HG03354 (cell line): ENCODE data around the gene SRGAP2.
"Not testable (repeated sequence)": the region's sequence is repeated elsewhere in the genome, so short reads cannot be mapped to it uniquely, and the experiment has no call there.

Experiments used
- ATAC-seq: cut with Tn5 transposase; IDR thresholded peaks from one replicate; pipeline ENCODE4 v1.9.1; 2021; ENCODE audit warnings: mild to moderate bottlenecking; ENCODE audit not compliant: unreplicated experiment, poor library complexity, severe bottlenecking

The SRGAP2 gene

DNA sequence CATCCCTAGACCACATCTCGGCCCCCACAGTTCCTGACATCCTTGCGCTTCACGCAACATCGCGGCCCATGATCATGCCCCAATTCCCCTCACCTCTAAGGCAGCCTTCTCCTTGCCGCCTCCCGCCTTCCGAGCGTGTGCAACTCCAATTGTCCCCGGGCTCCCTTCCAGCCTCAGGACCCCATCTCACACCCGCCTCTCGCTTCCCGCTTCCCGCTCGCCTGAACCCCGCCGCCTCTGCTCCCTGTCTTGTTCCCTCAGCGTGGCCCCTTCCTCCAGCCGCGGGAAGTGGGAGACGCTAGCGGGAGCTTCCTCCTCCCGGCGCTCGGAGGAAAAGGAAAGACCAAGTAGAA, 794 bp downstream of the SRGAP2 start:
- not testable (repeated sequence) for ATAC-seq

GRCh38 chr1:206204871-206205270, 1.5 kb downstream of the SRGAP2 start:
- ATAC-seq: not testable (repeated sequence)

- not testable (repeated sequence) for ATAC-seq
Observed at GRCh38 chr1:206205569-206205968, 2.2 kb downstream of the SRGAP2 start.

DNA sequence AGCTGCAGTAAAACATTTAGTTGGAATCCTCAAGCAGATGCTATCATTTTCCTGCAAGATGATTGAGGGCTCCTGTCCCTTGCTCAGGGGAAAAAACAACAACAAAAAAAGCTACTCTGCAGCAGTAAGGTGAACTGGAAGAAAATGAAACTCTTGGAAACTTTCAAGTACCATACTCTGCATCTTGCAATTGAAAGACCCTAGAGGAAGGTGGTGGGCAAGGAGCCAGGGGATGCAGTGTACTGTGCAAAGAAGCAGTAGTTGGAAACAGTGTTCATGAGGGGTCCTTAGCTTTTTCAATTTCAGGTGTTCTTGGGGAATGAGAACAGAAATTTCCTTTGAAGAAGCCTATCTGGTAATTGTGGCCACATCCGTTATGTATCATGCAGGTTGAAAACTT, 7.5 kb downstream of the SRGAP2 start:
- not testable (repeated sequence) for ATAC-seq

DNA sequence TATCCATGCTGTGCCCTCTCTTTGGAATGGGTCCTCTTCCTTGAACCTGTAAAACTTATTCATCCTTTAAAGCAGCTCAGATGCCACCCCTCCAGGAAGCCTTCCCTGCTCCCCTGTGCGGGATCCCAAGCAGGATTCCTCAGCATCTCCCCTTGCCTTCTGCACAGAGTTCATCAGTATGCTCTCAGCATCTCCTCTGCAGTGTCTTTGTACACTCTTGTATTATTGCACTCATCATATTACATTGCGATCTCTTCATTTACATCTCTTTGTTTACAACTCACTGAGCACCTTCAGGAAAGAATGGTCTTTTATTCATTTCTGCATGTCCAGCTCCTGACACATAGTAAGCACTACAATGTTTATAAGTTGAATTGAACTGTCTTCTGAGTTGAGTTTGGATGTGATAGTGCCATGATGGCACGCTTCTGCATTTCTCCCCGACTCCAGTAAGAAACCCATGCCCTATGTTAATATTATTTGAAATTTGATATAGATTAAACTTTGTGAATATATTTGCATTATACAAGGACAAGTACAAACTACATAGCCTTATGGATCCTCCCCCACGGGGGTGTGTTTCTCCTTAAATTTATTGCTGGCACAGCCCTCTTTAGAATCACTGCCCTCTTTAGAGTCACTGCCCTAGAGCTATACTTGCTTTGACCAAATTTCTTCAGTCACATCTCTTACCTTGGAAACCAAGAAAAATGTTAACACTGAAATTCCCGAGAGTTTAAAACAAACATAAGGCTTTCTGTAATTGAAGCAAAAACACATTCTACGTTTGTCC, 12.5 kb downstream of the SRGAP2 start:
- not testable (repeated sequence) for ATAC-seq

DNA sequence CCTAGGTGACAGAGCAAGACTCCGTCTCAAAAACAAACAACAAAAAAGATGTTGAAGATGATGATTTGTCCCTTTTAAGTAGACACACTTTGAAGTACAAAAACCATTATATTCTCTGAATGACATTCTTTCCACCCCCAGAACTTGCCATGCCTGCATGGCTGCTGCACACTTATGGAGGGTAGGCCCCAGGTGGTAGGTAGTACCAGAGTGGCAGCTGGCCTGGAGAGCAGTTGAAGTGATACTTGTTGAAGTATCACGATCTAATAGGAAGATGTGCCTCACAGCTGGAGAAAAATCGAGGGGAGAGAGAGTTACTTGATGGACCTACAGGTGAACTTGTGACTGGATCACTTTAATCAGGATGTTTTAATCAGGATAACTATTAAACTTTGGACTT, 14.9 kb downstream of the SRGAP2 start:
- not testable (repeated sequence) for ATAC-seq

- ATAC-seq: not testable (repeated sequence)
Observed at GRCh38 chr1:206218765-206219164, 15.4 kb downstream of the SRGAP2 start.

DNA sequence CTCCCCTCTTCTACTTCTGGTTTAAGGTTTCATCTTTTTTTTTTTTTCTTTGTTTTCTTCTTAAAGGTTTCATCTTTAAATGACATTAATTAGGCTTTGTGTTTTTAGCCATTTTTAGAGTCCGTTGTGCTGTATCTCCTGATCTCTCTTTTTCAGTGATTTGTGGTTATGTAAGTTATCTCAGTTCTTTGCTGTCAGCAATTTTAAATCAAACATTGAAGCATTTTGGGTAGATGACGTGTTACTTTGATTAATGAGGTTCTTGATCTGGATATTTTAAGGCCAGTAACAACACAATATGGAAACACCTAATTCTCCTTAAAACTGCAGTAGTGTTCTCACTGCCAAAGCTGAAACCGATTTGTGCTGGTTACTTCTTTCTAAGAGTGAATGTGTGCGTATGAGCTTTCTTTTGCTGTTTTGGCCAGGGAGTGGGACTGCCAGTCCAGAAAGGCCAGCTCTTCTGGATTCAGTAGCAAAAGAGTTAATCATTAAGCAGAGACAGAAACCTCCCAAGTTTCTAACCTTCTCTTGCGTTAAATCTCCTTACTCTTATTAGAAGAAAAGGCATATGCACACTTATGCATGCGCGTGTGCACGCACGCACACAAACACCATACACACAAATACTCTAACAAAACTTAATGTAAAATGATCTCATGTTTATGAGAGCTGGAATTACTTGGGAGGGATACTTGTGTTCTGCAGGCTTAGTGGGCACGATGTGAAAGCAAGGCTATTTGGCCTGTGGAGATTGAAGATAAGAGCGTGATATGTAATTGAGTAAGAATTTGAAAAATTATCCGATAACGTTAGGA, 16.4 kb downstream of the SRGAP2 start:
- not testable (repeated sequence) for ATAC-seq

DNA sequence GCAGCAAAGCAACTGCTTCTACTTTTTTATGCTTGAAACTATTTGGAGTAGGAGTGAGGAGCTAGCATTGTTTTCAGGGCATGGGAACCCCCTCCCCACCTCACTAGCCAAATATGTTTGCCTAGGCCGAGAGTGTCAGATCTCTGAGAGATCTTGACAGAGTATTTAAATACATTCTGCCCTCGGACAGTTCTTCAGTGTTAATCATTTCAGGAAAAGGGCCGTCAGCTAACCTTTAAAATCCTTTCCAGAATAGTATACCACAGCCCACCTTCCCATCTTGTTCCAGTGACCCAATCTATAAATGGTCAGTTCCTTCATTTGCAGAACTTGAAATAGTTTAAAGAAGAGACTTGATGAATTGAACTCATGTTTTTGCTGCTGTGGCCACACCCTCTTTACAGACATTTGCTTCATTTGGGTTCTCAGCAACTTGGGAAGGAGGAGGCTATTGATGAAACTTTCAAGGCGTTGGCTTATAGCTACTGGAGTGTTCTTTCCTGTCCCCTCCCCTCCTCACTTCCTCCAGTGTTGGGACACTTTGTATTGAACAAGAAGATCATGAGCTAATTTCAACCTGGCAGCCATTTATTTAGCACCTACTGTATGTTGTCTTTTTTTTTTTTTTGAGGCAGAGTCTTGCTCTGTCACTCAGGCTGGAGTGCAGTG, 17.1 kb downstream of the SRGAP2 start:
- not testable (repeated sequence) for ATAC-seq

DNA sequence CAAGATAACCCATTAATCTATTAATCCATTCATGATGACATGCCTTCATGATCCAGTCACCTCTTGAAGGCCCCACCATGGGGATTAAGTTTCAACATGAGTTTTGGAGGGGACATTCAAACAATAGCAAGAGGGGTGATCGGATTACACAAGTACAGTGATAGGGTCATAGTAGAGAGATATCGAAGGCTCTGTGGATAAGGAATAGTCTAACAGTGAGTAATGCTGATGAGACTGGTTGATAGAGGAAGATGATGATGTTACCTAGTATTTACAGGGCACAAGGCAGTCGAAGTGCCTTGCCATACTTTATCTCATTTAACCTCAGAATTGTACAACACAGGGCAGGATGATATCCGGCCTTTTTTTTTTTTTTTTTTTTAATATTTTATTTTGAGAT, 18.2 kb downstream of the SRGAP2 start:
- ATAC-seq: not testable (repeated sequence)

- not testable (repeated sequence) for ATAC-seq
Observed at GRCh38 chr1:206224190-206224776, 20.9 kb downstream of the SRGAP2 start.

DNA sequence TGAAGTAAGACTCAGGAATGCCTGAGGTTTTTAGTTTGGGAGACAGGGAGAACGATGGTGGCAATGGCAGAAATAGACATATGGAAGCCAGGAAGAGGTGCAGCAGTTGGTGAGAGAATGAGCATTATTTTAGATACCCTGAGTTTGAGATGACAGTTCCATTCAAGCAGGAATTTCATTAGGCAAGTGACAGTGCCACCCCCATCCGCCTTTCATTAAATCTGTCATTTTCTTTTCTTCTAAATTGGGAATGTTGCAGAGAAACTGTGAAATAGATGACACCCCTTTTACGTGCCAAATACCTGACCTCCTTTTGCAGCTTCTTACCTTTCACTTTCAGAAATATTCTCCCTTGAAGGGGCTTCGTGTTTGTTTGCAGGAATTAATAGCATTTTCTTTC, 22.0 kb downstream of the SRGAP2 start:
- not testable (repeated sequence) for ATAC-seq

GRCh38 chr1:206226886-206227285, 23.5 kb downstream of the SRGAP2 start:
- not testable (repeated sequence) for ATAC-seq

- ATAC-seq: not testable (repeated sequence)
Observed at GRCh38 chr1:206229286-206229685, 25.9 kb downstream of the SRGAP2 start.

- not testable (repeated sequence) for ATAC-seq
Observed at GRCh38 chr1:206231989-206232388, 28.6 kb downstream of the SRGAP2 start.

GRCh38 chr1:206232970-206233645, 29.8 kb downstream of the SRGAP2 start:
- peak; percentile 71 for ATAC-seq

DNA sequence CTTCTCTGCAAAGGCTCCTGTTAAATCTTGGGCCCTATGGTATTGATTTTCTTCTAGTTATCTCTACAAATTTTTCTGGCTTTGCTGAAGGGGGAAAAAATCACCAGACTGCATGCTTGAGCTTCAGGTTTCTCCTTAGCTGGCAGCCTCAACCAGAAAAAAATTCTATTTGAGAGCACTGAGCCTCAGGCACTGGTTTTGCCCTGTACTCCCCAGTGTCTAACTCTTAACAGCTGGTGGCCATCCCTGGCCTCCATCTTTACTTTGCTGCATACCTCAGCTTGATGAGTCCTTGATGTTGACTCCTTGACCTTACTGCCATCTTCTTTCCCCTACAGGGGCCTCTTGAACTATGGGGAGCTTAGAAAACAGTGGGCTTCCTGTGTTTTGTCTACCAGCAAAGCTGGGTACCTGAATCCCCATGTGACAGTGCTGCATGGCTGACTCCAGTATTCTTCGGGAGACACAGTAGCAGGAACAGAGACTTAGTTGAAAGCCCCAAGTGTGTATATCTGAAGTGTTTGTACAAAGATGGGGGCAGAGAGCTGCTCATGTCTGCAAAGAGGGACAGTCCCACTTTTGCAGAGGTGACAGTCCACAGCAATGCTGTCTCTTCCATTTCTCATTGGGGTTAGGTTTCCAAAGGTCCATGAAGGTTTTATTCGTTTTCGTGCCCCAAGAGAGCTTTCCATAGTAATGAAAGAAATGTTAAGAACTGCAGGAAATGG, 31.0 kb downstream of the SRGAP2 start:
- not testable (repeated sequence) for ATAC-seq

- not testable (repeated sequence) for ATAC-seq
Observed at GRCh38 chr1:206235190-206235589, 31.8 kb downstream of the SRGAP2 start.

GRCh38 chr1:206240288-206240687, 36.9 kb downstream of the SRGAP2 start:
- ATAC-seq: peak; percentile 55
